ENCODE data around the gene ARID3C.
A peak's percentile ranks its signal among the peaks of the same experiment; 100 is the strongest.

ARID3C gene

DNA sequence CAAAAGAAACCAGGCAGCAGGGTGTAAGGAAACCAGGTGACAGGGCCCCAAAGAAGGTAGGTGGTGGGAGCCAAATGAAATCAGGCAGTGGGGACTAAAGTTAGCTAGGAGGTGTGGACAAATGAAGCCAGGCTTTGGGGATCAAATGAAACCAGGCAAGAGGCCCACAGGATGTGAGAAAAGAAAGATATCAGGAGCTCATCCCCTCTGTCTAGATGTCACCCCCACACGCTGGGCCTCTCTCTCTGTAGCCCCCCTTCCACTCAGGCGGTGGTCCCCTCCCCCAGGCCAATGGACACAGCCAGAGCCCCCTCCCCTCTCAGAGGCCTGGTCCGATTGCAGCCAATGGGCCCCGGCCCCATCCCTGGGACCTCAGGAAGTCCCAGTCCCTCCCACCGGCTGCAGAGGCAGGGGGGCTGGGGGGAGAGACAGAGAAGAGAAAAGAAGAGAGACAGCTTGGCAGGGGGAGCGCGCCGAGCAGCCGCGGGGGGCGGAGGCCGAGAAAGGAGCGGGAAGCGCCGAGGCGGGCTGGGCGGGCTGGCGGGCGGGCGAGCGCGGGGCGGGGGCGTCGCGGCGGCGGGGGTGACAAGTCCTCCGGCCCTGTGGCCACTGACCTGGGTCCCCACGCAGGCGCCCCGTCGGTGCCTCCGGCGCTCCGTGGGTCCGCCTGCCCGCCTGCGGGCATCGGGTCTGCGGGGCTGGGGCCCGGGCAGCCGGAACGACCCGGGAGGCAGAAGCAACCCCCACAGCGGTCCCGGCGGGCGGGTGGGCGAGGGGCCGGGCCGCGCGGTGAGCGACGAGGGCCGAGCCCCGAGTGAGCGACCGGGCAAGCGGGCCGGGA lies 51.2 kb downstream of the ARID3C start:
- peak overlapping the region; percentile 45 for H3K23ac ChIP-seq (ENCODE audit: low read length)
- H3K27ac ChIP-seq (ENCODE audit: low read depth, low read length) = peak overlapping the region; percentile 64
- H4K5ac ChIP-seq (ENCODE audit: low read length) = no peak overlapping the region
- H3K18ac ChIP-seq (ENCODE audit: low read length) = peak overlapping the region; percentile 77
- H3K4me1 ChIP-seq (ENCODE audit: control insufficient read depth, low read depth, low read length) = peaks cover 22% of the 10 kb centered on the region
- H3K27me3 ChIP-seq (ENCODE audit: insufficient read depth, low read length, poor library complexity) = no peaks in the 10 kb centered on the region
- peak overlapping the region; percentile 9 for H2BK120ac ChIP-seq (ENCODE audit: low read depth, low read length)
- H2AK5ac ChIP-seq (ENCODE audit: low read length) = peak overlapping the region; percentile 22
- WGBS (ENCODE audit: extremely low coverage, insufficient coverage, low lambda C conversion rate) = no CpG with 5 or more reads among the region's 62 CpGs
- no peaks in the 10 kb centered on the region for H3K79me2 ChIP-seq (ENCODE audit: control insufficient read depth, insufficient read depth, low read length)
- H3K36me3 ChIP-seq (ENCODE audit: control insufficient read depth, insufficient read depth, low read length) = no peaks in the 10 kb centered on the region
- no peak overlapping the region for H2BK15ac ChIP-seq (replicated peaks; ENCODE audit: low read depth)
- no peak overlapping the region for H3K4me3 ChIP-seq (ENCODE audit: low read length)
- H3K56ac ChIP-seq (ENCODE audit: low read length) = peak overlapping the region; percentile 89
- H4K8ac ChIP-seq (ENCODE audit: low read depth, low read length) = peak overlapping the region; percentile 68
- no peak overlapping the region for H3K4ac ChIP-seq (ENCODE audit: low read depth, low read length)
- peak overlapping the region; percentile 60 for H3K9ac ChIP-seq (ENCODE audit: low read length)
- peak; percentile 88 for DNase-seq
- peak overlapping the region; percentile 73 for H3K4me2 ChIP-seq (ENCODE audit: low read length)
- no peaks in the 10 kb centered on the region for H3K79me1 ChIP-seq (ENCODE audit: low read length)
- peak overlapping the region; percentile 78 for H2BK5ac ChIP-seq (ENCODE audit: low read length)

GRCh38 chr9:34576597-34577399 lies 52.1 kb downstream of the ARID3C start:
- Histone ChIP-seq H3K27me3 (ENCODE audit: insufficient read depth, low read length, poor library complexity) (no peaks in the 10 kb centered on the region), H4K8ac (ENCODE audit: low read depth, low read length) (no peak overlapping the region), H4K5ac (ENCODE audit: low read length) (no peak overlapping the region), H3K18ac (ENCODE audit: low read length) (no peak overlapping the region), H3K9ac (ENCODE audit: low read length) (peak overlapping the region; percentile 55), H3K79me1 (ENCODE audit: low read length) (no peaks in the 10 kb centered on the region), H3K27ac (ENCODE audit: low read depth, low read length) (peak overlapping the region; percentile 4), H3K36me3 (ENCODE audit: control insufficient read depth, insufficient read depth, low read length) (no peaks in the 10 kb centered on the region), H3K56ac (ENCODE audit: low read length) (peak overlapping the region; percentile 75), H2BK15ac (replicated peaks; ENCODE audit: low read depth) (no peak overlapping the region), H2AK5ac (ENCODE audit: low read length) (peak overlapping the region; percentile 22), H3K4ac (ENCODE audit: low read depth, low read length) (no peak overlapping the region), H3K4me3 (ENCODE audit: low read length) (no peak overlapping the region), H2BK120ac (ENCODE audit: low read depth, low read length) (no peak overlapping the region), H3K4me2 (ENCODE audit: low read length) (peak overlapping the region; percentile 48), H3K79me2 (ENCODE audit: control insufficient read depth, insufficient read depth, low read length) (no peaks in the 10 kb centered on the region), H3K4me1 (ENCODE audit: control insufficient read depth, low read depth, low read length) (peaks cover 22% of the 10 kb centered on the region), H2BK5ac (ENCODE audit: low read length) (peak overlapping the region; percentile 78), H3K23ac (ENCODE audit: low read length) (no peak overlapping the region)
- peak; percentile 71 for DNase-seq
- WGBS (ENCODE audit: extremely low coverage, insufficient coverage, low lambda C conversion rate) = no CpG with 5 or more reads among the region's 14 CpGs

- H3K9ac ChIP-seq (ENCODE audit: low read length) = peak overlapping the region; percentile 24
- peaks cover 22% of the 10 kb centered on the region for H3K4me1 ChIP-seq (ENCODE audit: control insufficient read depth, low read depth, low read length)
- H3K79me2 ChIP-seq (ENCODE audit: control insufficient read depth, insufficient read depth, low read length) = no peaks in the 10 kb centered on the region
- no peak overlapping the region for H2BK5ac ChIP-seq (ENCODE audit: low read length)
- no peaks in the 10 kb centered on the region for H3K79me1 ChIP-seq (ENCODE audit: low read length)
- H3K27ac ChIP-seq (ENCODE audit: low read depth, low read length) = no peak overlapping the region
- peak overlapping the region; percentile 72 for H2AK5ac ChIP-seq (ENCODE audit: low read length)
- DNase-seq = no peak
- no peak overlapping the region for H4K8ac ChIP-seq (ENCODE audit: low read depth, low read length)
- H2BK15ac ChIP-seq (replicated peaks; ENCODE audit: low read depth) = no peak overlapping the region
- no peak overlapping the region for H2BK120ac ChIP-seq (ENCODE audit: low read depth, low read length)
- H4K5ac ChIP-seq (ENCODE audit: low read length) = no peak overlapping the region
- no peak overlapping the region for H3K4me3 ChIP-seq (ENCODE audit: low read length)
- H3K56ac ChIP-seq (ENCODE audit: low read length) = peak overlapping the region; percentile 49
- no peaks in the 10 kb centered on the region for H3K27me3 ChIP-seq (ENCODE audit: insufficient read depth, low read length, poor library complexity)
- no peak overlapping the region for H3K18ac ChIP-seq (ENCODE audit: low read length)
- H3K36me3 ChIP-seq (ENCODE audit: control insufficient read depth, insufficient read depth, low read length) = no peaks in the 10 kb centered on the region
- no CpG with 5 or more reads among the region's 21 CpGs for WGBS (ENCODE audit: extremely low coverage, insufficient coverage, low lambda C conversion rate)
- no peak overlapping the region for H3K23ac ChIP-seq (ENCODE audit: low read length)
- no peak overlapping the region for H3K4me2 ChIP-seq (ENCODE audit: low read length)
- H3K4ac ChIP-seq (ENCODE audit: low read depth, low read length) = no peak overlapping the region
Observed at GRCh38 chr9:34575862-34576596, 52.8 kb downstream of the ARID3C start.

- Histone ChIP-seq H2BK5ac (ENCODE audit: low read length) (no peak overlapping the region), H2AK5ac (ENCODE audit: low read length) (no peak overlapping the region), H3K27me3 (ENCODE audit: insufficient read depth, low read length, poor library complexity) (no peaks in the 10 kb centered on the region), H3K79me2 (ENCODE audit: control insufficient read depth, insufficient read depth, low read length) (no peaks in the 10 kb centered on the region), H3K36me3 (ENCODE audit: control insufficient read depth, insufficient read depth, low read length) (no peaks in the 10 kb centered on the region), H3K23ac (ENCODE audit: low read length) (no peak overlapping the region), H3K4ac (ENCODE audit: low read depth, low read length) (no peak overlapping the region), H3K27ac (ENCODE audit: low read depth, low read length) (no peak overlapping the region), H3K79me1 (ENCODE audit: low read length) (no peaks in the 10 kb centered on the region), H3K4me1 (ENCODE audit: control insufficient read depth, low read depth, low read length) (peaks cover 22% of the 10 kb centered on the region), H4K5ac (ENCODE audit: low read length) (no peak overlapping the region), H4K8ac (ENCODE audit: low read depth, low read length) (no peak overlapping the region), H2BK120ac (ENCODE audit: low read depth, low read length) (no peak overlapping the region), H3K56ac (ENCODE audit: low read length) (no peak overlapping the region), H3K4me2 (ENCODE audit: low read length) (no peak overlapping the region), H3K18ac (ENCODE audit: low read length) (no peak overlapping the region), H3K4me3 (ENCODE audit: low read length) (no peak overlapping the region), H2BK15ac (replicated peaks; ENCODE audit: low read depth) (no peak overlapping the region), H3K9ac (ENCODE audit: low read length) (no peak overlapping the region)
- no peak for DNase-seq
- no CpG with 5 or more reads among the region's 8 CpGs for WGBS (ENCODE audit: extremely low coverage, insufficient coverage, low lambda C conversion rate)
Observed at GRCh38 chr9:34575241-34575640, 53.6 kb downstream of the ARID3C start.

DNA sequence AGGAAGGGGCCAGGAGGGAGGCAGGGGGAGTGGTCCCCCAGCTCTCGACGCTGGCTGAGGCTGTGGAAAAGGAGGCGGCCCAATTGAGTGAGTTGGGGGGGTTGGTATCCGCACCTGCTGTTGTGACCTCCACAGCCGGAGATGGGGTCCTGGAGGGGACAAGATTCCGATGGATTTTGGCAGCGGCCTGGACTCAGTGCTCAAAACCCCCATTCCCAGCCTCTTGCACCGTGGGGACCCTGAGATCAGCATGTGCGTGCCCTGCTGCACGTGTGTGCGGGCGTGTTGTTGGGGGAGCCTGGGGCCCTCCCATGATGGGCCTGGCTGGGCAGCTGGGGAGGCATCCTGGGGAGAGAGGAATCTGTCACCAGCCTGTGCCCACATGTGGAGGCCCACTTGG lies 54.3 kb downstream of the ARID3C start:
- H3K79me2 ChIP-seq (ENCODE audit: control insufficient read depth, insufficient read depth, low read length) = no peaks in the 10 kb centered on the region
- no CpG with 5 or more reads among the region's 12 CpGs for WGBS (ENCODE audit: extremely low coverage, insufficient coverage, low lambda C conversion rate)
- no peak overlapping the region for H3K18ac ChIP-seq (ENCODE audit: low read length)
- no peak overlapping the region for H4K5ac ChIP-seq (ENCODE audit: low read length)
- H3K4me2 ChIP-seq (ENCODE audit: low read length) = no peak overlapping the region
- no peak overlapping the region for H4K8ac ChIP-seq (ENCODE audit: low read depth, low read length)
- H2BK5ac ChIP-seq (ENCODE audit: low read length) = no peak overlapping the region
- H3K9ac ChIP-seq (ENCODE audit: low read length) = no peak overlapping the region
- no peak for DNase-seq
- H3K79me1 ChIP-seq (ENCODE audit: low read length) = no peaks in the 10 kb centered on the region
- H3K4ac ChIP-seq (ENCODE audit: low read depth, low read length) = no peak overlapping the region
- H3K56ac ChIP-seq (ENCODE audit: low read length) = peak overlapping the region; percentile 59
- H3K4me3 ChIP-seq (ENCODE audit: low read length) = no peak overlapping the region
- H3K27me3 ChIP-seq (ENCODE audit: insufficient read depth, low read length, poor library complexity) = no peaks in the 10 kb centered on the region
- H2BK15ac ChIP-seq (replicated peaks; ENCODE audit: low read depth) = no peak overlapping the region
- no peaks in the 10 kb centered on the region for H3K36me3 ChIP-seq (ENCODE audit: control insufficient read depth, insufficient read depth, low read length)
- no peak overlapping the region for H2BK120ac ChIP-seq (ENCODE audit: low read depth, low read length)
- H2AK5ac ChIP-seq (ENCODE audit: low read length) = no peak overlapping the region
- no peak overlapping the region for H3K27ac ChIP-seq (ENCODE audit: low read depth, low read length)
- H3K23ac ChIP-seq (ENCODE audit: low read length) = peak overlapping the region; percentile 6
- H3K4me1 ChIP-seq (ENCODE audit: control insufficient read depth, low read depth, low read length) = peaks cover 18% of the 10 kb centered on the region
